ENCODE results near the gene NOTUM.

NOTUM gene

GRCh38 chr17:81961087-81961511 is at the start of gene NOTUM:
Gene NOTUM, minus strand, starts transcription at chr17:81961187. Its CDS starts 278 bp downstream, at chr17:81960909.
- DNase-seq (ENCODE audit: low spot score), result peak; percentile 82

- no peak for DNase-seq (ENCODE audit: low spot score)
These were observed 48.4 kb upstream of the NOTUM start for GRCh38 chr17:82009413-82009812.

- DNase-seq (ENCODE audit: low spot score), result no peak
These were observed 48.0 kb upstream of the NOTUM start for GRCh38 chr17:82008941-82009405.

- DNase-seq (ENCODE audit: low spot score), result no peak
These were observed 47.4 kb upstream of the NOTUM start for GRCh38 chr17:82008258-82008940.

GRCh38 chr17:82007495-82008257 is 46.7 kb upstream of the NOTUM start:
- no peak for DNase-seq (ENCODE audit: low spot score)

- DNase-seq (ENCODE audit: low spot score), result no peak
These were observed 46.2 kb upstream of the NOTUM start for GRCh38 chr17:82007228-82007494.

- DNase-seq (ENCODE audit: low spot score), result no peak
These were observed 45.7 kb upstream of the NOTUM start for GRCh38 chr17:82006468-82007227.

GRCh38 chr17:82005701-82006348 is 44.8 kb upstream of the NOTUM start:
- no peak for DNase-seq (ENCODE audit: low spot score)

GRCh38 chr17:82004517-82005455 is 43.8 kb upstream of the NOTUM start:
- DNase-seq (ENCODE audit: low spot score), result no peak

GRCh38 chr17:82003411-82004381 is 42.7 kb upstream of the NOTUM start:
- no peak for DNase-seq (ENCODE audit: low spot score)

- no peak for DNase-seq (ENCODE audit: low spot score)
These were observed 40.6 kb upstream of the NOTUM start for GRCh38 chr17:82001571-82002056.

GRCh38 chr17:82000803-82001570 is 40.0 kb upstream of the NOTUM start:
- no peak for DNase-seq (ENCODE audit: low spot score)

- DNase-seq (ENCODE audit: low spot score), result no peak
These were observed 39.2 kb upstream of the NOTUM start for GRCh38 chr17:81999976-82000802.

GRCh38 chr17:81999587-81999975 is 38.6 kb upstream of the NOTUM start:
- no peak for DNase-seq (ENCODE audit: low spot score)

GRCh38 chr17:81998691-81999438 is 37.9 kb upstream of the NOTUM start:
- no peak for DNase-seq (ENCODE audit: low spot score)

- DNase-seq (ENCODE audit: low spot score), result no peak
These were observed 37.2 kb upstream of the NOTUM start for GRCh38 chr17:81998212-81998611.

- DNase-seq (ENCODE audit: low spot score), result no peak
These were observed 35.9 kb upstream of the NOTUM start for GRCh38 chr17:81996757-81997441.
